ENCODE results near the gene ETV4. TPM values are rescaled to one million over a fixed set of nuclear protein-coding genes. Genes with fewer than 3 reads are reported as not detected.

ETV4 gene
- total and polyA plus RNA-seq, 2 of the 13 experiments (the other 11 are each of a cell fraction or from before 2014, with no cell fraction given), result 128 to 330 TPM

DNA sequence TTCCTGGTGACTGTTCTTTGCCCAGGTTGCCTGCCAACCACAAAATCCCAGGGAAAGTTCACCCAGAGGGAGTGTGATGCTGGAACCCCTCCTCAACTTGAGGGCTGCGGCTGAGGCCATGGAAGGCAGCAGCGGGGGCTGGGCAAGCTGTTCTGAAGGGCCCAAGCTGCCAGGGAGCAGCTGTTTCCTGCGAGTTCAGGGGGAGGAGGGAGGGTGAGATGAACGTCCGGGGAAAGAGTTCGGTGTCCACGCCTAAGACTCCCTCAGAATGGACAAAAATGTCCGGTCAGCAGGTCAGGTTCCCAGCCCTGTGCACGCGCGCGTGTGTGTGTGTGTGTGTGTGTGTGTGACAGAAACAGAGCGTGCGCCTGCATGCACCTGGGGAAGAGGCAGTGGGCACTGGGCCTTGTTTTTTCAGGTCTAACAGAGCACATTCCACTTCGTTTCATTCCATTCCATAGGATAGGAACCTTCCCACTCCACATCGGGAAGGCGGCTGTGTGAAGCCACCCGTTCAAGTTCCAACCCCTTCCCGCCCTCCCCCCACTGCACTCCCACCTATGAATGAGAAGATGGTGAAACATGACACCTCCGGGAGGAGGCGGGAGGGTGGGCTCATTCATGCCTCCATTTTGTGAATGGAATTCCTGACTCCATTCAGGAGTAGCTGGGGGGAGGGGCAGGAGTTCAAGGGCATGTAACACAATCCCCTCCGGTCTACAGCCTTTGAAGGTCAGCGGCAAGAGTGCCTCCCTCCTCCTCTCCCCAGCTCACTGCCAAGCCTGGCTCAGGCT is 15.7 kb downstream of the ETV4 start (continued):
- TF ChIP-seq, protein P1, sequence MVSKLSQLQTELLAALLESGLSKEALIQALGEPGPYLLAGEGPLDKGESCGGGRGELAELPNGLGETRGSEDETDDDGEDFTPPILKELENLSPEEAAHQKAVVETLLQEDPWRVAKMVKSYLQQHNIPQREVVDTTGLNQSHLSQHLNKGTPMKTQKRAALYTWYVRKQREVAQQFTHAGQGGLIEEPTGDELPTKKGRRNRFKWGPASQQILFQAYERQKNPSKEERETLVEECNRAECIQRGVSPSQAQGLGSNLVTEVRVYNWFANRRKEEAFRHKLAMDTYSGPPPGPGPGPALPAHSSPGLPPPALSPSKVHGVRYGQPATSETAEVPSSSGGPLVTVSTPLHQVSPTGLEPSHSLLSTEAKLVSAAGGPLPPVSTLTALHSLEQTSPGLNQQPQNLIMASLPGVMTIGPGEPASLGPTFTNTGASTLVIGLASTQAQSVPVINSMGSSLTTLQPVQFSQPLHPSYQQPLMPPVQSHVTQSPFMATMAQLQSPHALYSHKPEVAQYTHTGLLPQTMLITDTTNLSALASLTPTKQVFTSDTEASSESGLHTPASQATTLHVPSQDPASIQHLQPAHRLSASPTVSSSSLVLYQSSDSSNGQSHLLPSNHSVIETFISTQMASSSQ (IDR thresholded peaks at IDR 0.05; ENCODE audit: low read depth), result peak; percentile 75; the same call in 1 of the 2 replicates
- TF ChIP-seq, protein P1 (CRISPR knock-in tag; IDR thresholded peaks at IDR 0.05; ENCODE audit: borderline replicate concordance), result peak; percentile 98
- TF ChIP-seq ZNF460 (CRISPR knock-in tag; IDR thresholded peaks at IDR 0.05; ENCODE audit: borderline replicate concordance) (peak; percentile 72; the same call in 1 of the 2 replicates), NFRKB (IDR thresholded peaks at IDR 0.05) (no peak), TSC22D2 (CRISPR knock-in tag; IDR thresholded peaks at IDR 0.05; ENCODE audit: borderline replicate concordance) (peak; percentile 86; the same call in 1 of the 2 replicates), ZNF607 (CRISPR knock-in tag; IDR thresholded peaks at IDR 0.05; ENCODE audit: borderline replicate concordance) (peak; percentile 58; the same call in 1 of the 2 replicates), ZNF670 (CRISPR knock-in tag; IDR thresholded peaks at IDR 0.05; ENCODE audit: borderline replicate concordance) (peak; percentile 95; the same call in 1 of the 2 replicates), ZNF709 (CRISPR knock-in tag; IDR thresholded peaks at IDR 0.05) (peak; percentile 82; the same call in 1 of the 2 replicates), DR1 (CRISPR knock-in tag; IDR thresholded peaks at IDR 0.05) (peak; percentile 69; the same call in 1 of the 2 replicates), RBM22 (optimal IDR thresholded peaks at IDR 0.05; ENCODE audit: low read length) (peak; percentile 96), MATR3 (CRISPR knock-in tag; IDR thresholded peaks at IDR 0.05) (no peak), NKX3-1 (CRISPR knock-in tag; IDR thresholded peaks at IDR 0.05) (no peak), ISL2 (CRISPR knock-in tag; IDR thresholded peaks at IDR 0.05) (peak; percentile 87), NR1H2 (CRISPR knock-in tag; IDR thresholded peaks at IDR 0.05; ENCODE audit: borderline replicate concordance, low read depth) (no peak; the same call in 1 of the 2 replicates), RXRB (CRISPR knock-in tag; IDR thresholded peaks at IDR 0.05; ENCODE audit: borderline replicate concordance) (peak; percentile 98), ZNF713 (CRISPR knock-in tag; IDR thresholded peaks at IDR 0.05) (no peak), ZNF556 (CRISPR knock-in tag; IDR thresholded peaks at IDR 0.05; ENCODE audit: borderline replicate concordance) (peak; percentile 99), HNRNPUL1 (IDR thresholded peaks at IDR 0.05; ENCODE audit: low read depth, low read length) (no peak), REXO4 (CRISPR knock-in tag; IDR thresholded peaks at IDR 0.05; ENCODE audit: borderline replicate concordance) (no peak)
- TF ChIP-seq, protein P2, sequence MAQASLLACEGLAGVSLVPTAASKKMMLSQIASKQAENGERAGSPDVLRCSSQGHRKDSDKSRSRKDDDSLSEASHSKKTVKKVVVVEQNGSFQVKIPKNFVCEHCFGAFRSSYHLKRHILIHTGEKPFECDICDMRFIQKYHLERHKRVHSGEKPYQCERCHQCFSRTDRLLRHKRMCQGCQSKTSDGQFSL (CRISPR knock-in tag; IDR thresholded peaks at IDR 0.05), result peak; percentile 75
- TF ChIP-seq, protein P3, sequence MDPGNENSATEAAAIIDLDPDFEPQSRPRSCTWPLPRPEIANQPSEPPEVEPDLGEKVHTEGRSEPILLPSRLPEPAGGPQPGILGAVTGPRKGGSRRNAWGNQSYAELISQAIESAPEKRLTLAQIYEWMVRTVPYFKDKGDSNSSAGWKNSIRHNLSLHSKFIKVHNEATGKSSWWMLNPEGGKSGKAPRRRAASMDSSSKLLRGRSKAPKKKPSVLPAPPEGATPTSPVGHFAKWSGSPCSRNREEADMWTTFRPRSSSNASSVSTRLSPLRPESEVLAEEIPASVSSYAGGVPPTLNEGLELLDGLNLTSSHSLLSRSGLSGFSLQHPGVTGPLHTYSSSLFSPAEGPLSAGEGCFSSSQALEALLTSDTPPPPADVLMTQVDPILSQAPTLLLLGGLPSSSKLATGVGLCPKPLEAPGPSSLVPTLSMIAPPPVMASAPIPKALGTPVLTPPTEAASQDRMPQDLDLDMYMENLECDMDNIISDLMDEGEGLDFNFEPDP (CRISPR knock-in tag; conservative IDR thresholded peaks at IDR 0.05), result no peak
